ENCODE results near the gene SDHC.
A peak's percentile ranks its signal among the peaks of the same experiment; 100 is the strongest.
"Not testable (repeated sequence)": the region's sequence is repeated elsewhere in the genome, so short reads cannot be mapped to it uniquely, and the experiment has no call there.

The SDHC gene

GRCh38 chr1:161388639-161389038 is 74.5 kb downstream of the SDHC start:
- H3K27me3 Mint-ChIP-seq, result no peaks in the 10 kb centered on the region
- no peaks in the 10 kb centered on the region for H3K9me3 Mint-ChIP-seq
- H3K27ac Mint-ChIP-seq, result peak overlapping the region; percentile 93
- H3K4me1 Mint-ChIP-seq, result peaks cover 45% of the 10 kb centered on the region
- H3K4me3 Mint-ChIP-seq, result peak overlapping the region; percentile 83
- DNase-seq (no peak), ATAC-seq (no peak)
- H3K36me3 Mint-ChIP-seq (ENCODE audit: low read depth), result peaks cover 2% of the 10 kb centered on the region

GRCh38 chr1:161389158-161389557 is 75.0 kb downstream of the SDHC start:
- ATAC-seq; H3K9me3 Mint-ChIP-seq; H3K36me3 Mint-ChIP-seq (ENCODE audit: low read depth); H3K27me3 Mint-ChIP-seq; DNase-seq: not testable (repeated sequence)
- Mint-ChIP-seq H3K4me3 (peak overlapping the region; percentile 83), H3K27ac (peak overlapping the region; percentile 93), H3K4me1 (peaks cover 47% of the 10 kb centered on the region)

GRCh38 chr1:161389691-161390558 is 75.7 kb downstream of the SDHC start:
- Mint-ChIP-seq H3K36me3 (ENCODE audit: low read depth) (peaks cover 2% of the 10 kb centered on the region), H3K4me1 (peaks cover 47% of the 10 kb centered on the region), H3K27me3 (no peaks in the 10 kb centered on the region), H3K27ac (peak overlapping the region; percentile 93), H3K4me3 (peak overlapping the region; percentile 83), H3K9me3 (no peaks in the 10 kb centered on the region)
- ATAC-seq, result peak; percentile 81
- peak; percentile 92 for DNase-seq

GRCh38 chr1:161390559-161390858 is 76.3 kb downstream of the SDHC start:
- Mint-ChIP-seq H3K4me1 (peaks cover 47% of the 10 kb centered on the region), H3K9me3 (no peaks in the 10 kb centered on the region), H3K27me3 (no peaks in the 10 kb centered on the region), H3K36me3 (ENCODE audit: low read depth) (peaks cover 2% of the 10 kb centered on the region), H3K27ac (peak overlapping the region; percentile 93), H3K4me3 (peak overlapping the region; percentile 83)
- ATAC-seq (no peak), DNase-seq (no peak)

- not testable (repeated sequence) for DNase-seq; H3K36me3 Mint-ChIP-seq (ENCODE audit: low read depth); H3K27me3 Mint-ChIP-seq
These were observed 77.0 kb downstream of the SDHC start for GRCh38 chr1:161391136-161391535.

GRCh38 chr1:161391611-161392010 is 77.4 kb downstream of the SDHC start:
- Mint-ChIP-seq H3K9me3 (no peaks in the 10 kb centered on the region), H3K36me3 (ENCODE audit: low read depth) (peaks cover 2% of the 10 kb centered on the region), H3K27ac (no peak overlapping the region), H3K27me3 (no peaks in the 10 kb centered on the region), H3K4me1 (peaks cover 40% of the 10 kb centered on the region), H3K4me3 (peak overlapping the region; percentile 83)
- no peak for ATAC-seq
- no peak for DNase-seq

More at GRCh38 chr1:161391136-161391535, 77.0 kb downstream of the SDHC start:
- Mint-ChIP-seq H3K4me3 (peak overlapping the region; percentile 83), H3K4me1 (peaks cover 45% of the 10 kb centered on the region), H3K27ac (peak overlapping the region; percentile 93)
- H3K9me3 Mint-ChIP-seq, ATAC-seq: not testable (repeated sequence)

- peaks cover 34% of the 10 kb centered on the region for H3K4me1 Mint-ChIP-seq
- no peak for DNase-seq
- no peaks in the 10 kb centered on the region for H3K9me3 Mint-ChIP-seq
- ATAC-seq, result no peak
- H3K27me3 Mint-ChIP-seq, result no peaks in the 10 kb centered on the region
- no peak overlapping the region for H3K27ac Mint-ChIP-seq
- H3K4me3 Mint-ChIP-seq, result no peak overlapping the region
- peaks cover 2% of the 10 kb centered on the region for H3K36me3 Mint-ChIP-seq (ENCODE audit: low read depth)
These were observed 79.0 kb downstream of the SDHC start for GRCh38 chr1:161393151-161393550.

GRCh38 chr1:161397038-161397437 is 82.9 kb downstream of the SDHC start:
- not testable (repeated sequence) for DNase-seq; ATAC-seq; H3K27ac Mint-ChIP-seq; H3K27me3 Mint-ChIP-seq; H3K9me3 Mint-ChIP-seq; H3K36me3 Mint-ChIP-seq (ENCODE audit: low read depth); H3K4me3 Mint-ChIP-seq
- peaks cover 47% of the 10 kb centered on the region for H3K4me1 Mint-ChIP-seq

- peaks cover 36% of the 10 kb centered on the region for H3K4me1 Mint-ChIP-seq
- peak overlapping the region; percentile 96 for H3K4me3 Mint-ChIP-seq
- peaks cover 4% of the 10 kb centered on the region for H3K9me3 Mint-ChIP-seq
- ATAC-seq (peak; percentile 4), DNase-seq (no peak)
- peaks cover 3% of the 10 kb centered on the region for H3K36me3 Mint-ChIP-seq (ENCODE audit: low read depth)
- H3K27ac Mint-ChIP-seq, result peak overlapping the region; percentile 100
- H3K27me3 Mint-ChIP-seq, result peaks cover 6% of the 10 kb centered on the region
These were observed 84.7 kb downstream of the SDHC start for GRCh38 chr1:161398900-161399256.

- peaks cover 7% of the 10 kb centered on the region for H3K27me3 Mint-ChIP-seq
- DNase-seq, result peak; percentile 90
- peak overlapping the region; percentile 96 for H3K4me3 Mint-ChIP-seq
- H3K36me3 Mint-ChIP-seq (ENCODE audit: low read depth), result peaks cover 3% of the 10 kb centered on the region
- H3K27ac Mint-ChIP-seq, result peak overlapping the region; percentile 100
- peaks cover 40% of the 10 kb centered on the region for H3K4me1 Mint-ChIP-seq
- peaks cover 4% of the 10 kb centered on the region for H3K9me3 Mint-ChIP-seq
- ATAC-seq, result peak; percentile 88
These were observed 85.2 kb downstream of the SDHC start for GRCh38 chr1:161399257-161399998.

GRCh38 chr1:161402446-161402845 is 88.3 kb downstream of the SDHC start:
- Mint-ChIP-seq H3K4me3 (no peak overlapping the region), H3K4me1 (peaks cover 40% of the 10 kb centered on the region), H3K27me3 (peaks cover 7% of the 10 kb centered on the region), H3K27ac (no peak overlapping the region), H3K36me3 (ENCODE audit: low read depth) (peaks cover 3% of the 10 kb centered on the region), H3K9me3 (peaks cover 4% of the 10 kb centered on the region)
- ATAC-seq, result no peak
- no peak for DNase-seq

GRCh38 chr1:161404051-161404597 is 89.9 kb downstream of the SDHC start:
- ATAC-seq (no peak), DNase-seq (no peak)
- Mint-ChIP-seq H3K4me3 (no peak overlapping the region), H3K36me3 (ENCODE audit: low read depth) (peaks cover 3% of the 10 kb centered on the region), H3K9me3 (peaks cover 4% of the 10 kb centered on the region), H3K27ac (no peak overlapping the region), H3K4me1 (peaks cover 27% of the 10 kb centered on the region), H3K27me3 (peaks cover 7% of the 10 kb centered on the region)

GRCh38 chr1:161406551-161406950 is 92.4 kb downstream of the SDHC start:
- not testable (repeated sequence) for H3K27ac Mint-ChIP-seq; ATAC-seq; H3K27me3 Mint-ChIP-seq; H3K9me3 Mint-ChIP-seq; H3K4me3 Mint-ChIP-seq; DNase-seq; H3K36me3 Mint-ChIP-seq (ENCODE audit: low read depth)
- H3K4me1 Mint-ChIP-seq, result peaks cover 24% of the 10 kb centered on the region

- H3K27me3 Mint-ChIP-seq, result peaks cover 3% of the 10 kb centered on the region
- H3K9me3 Mint-ChIP-seq, result no peaks in the 10 kb centered on the region
- H3K27ac Mint-ChIP-seq, result no peak overlapping the region
- no peak overlapping the region for H3K4me3 Mint-ChIP-seq
- ATAC-seq (no peak), DNase-seq (no peak)
- H3K36me3 Mint-ChIP-seq (ENCODE audit: low read depth), result no peaks in the 10 kb centered on the region
- H3K4me1 Mint-ChIP-seq, result peaks cover 24% of the 10 kb centered on the region
These were observed 93.3 kb downstream of the SDHC start for GRCh38 chr1:161407451-161407985.

All from activated naive CD8-positive, alpha-beta T cell treated with anti-CD3 and anti-CD28 coated beads, Interleukin-2, amount 50 U/mL, for 24 hours (primary cell).